Globus pallidus (tissue), 1 donor: ENCODE data around the gene PRM3.

ENCODE experiments used
- DNase-seq: peaks from one replicate; pipeline ENCODE4 v3.0.0-alpha.2; 2015; ENCODE audit warnings: low spot score

Gene PRM3

GRCh38 chr16:11245222-11245737, 28.1 kb downstream of the PRM3 start:
- no peak for DNase-seq

- DNase-seq: no peak
Measured at GRCh38 chr16:11242658-11243057, 30.8 kb downstream of the PRM3 start.

- no peak for DNase-seq
Measured at GRCh38 chr16:11241480-11242204, 31.8 kb downstream of the PRM3 start.

- no peak for DNase-seq
Measured at GRCh38 chr16:11240636-11241473, 32.6 kb downstream of the PRM3 start.

- no peak for DNase-seq
Measured at GRCh38 chr16:11239644-11240632, 33.5 kb downstream of the PRM3 start.

- no peak for DNase-seq
Measured at GRCh38 chr16:11238272-11239202, 34.9 kb downstream of the PRM3 start.

- no peak for DNase-seq
Measured at GRCh38 chr16:11236461-11237254, 36.8 kb downstream of the PRM3 start.

GRCh38 chr16:11235703-11235991, 37.8 kb downstream of the PRM3 start:
- DNase-seq: no peak

GRCh38 chr16:11234884-11235702, 38.3 kb downstream of the PRM3 start:
- no peak for DNase-seq

GRCh38 chr16:11233727-11234376, 39.6 kb downstream of the PRM3 start:
- DNase-seq: no peak

GRCh38 chr16:11232852-11233726, 40.3 kb downstream of the PRM3 start:
- no peak for DNase-seq

GRCh38 chr16:11232302-11232851, 41.1 kb downstream of the PRM3 start:
- no peak for DNase-seq

GRCh38 chr16:11231367-11231970, 42.0 kb downstream of the PRM3 start:
- no peak for DNase-seq

- no peak for DNase-seq
Measured at GRCh38 chr16:11229906-11230305, 43.5 kb downstream of the PRM3 start.

- DNase-seq: no peak
Measured at GRCh38 chr16:11229432-11229831, 44.0 kb downstream of the PRM3 start.

- DNase-seq: no peak
Measured at GRCh38 chr16:11225677-11226549, 47.5 kb downstream of the PRM3 start.
